SK-N-SH (cell line): ENCODE data around the gene NSMCE4A. TPM values are rescaled to one million over a fixed set of nuclear protein-coding genes. Genes with fewer than 3 reads are reported as not detected.

Experiments used
- CTCF ChIA-PET: fragments of 300-600, 350-600 bp; formaldehyde crosslinking; extraction: SDS; loops from one replicate; lab custom pipeline; 2021; lab: Yijun Ruan, JAX
- POLR2A ChIA-PET: fragments of 350-600 bp; sonication (Branson Sonifier 250); formaldehyde crosslinking; extraction: SDS; loops from one replicate; lab custom pipeline; 2020; ENCODE audit warnings: antibody characterized with exemption, inconsistent platforms; lab: Yijun Ruan, JAX
- DNase-seq: peaks from one replicate; pipeline ENCODE4 v3.0.0; 2012
- H2AFZ ChIP-seq: fragments of 200-600 bp; sonication (generic); 2 replicates; pipeline ENCODE4 v1.8.1; 2016; ENCODE audit warnings: antibody characterized with exemption, mild to moderate bottlenecking, low read depth
- H3F3A ChIP-seq: fragments of 200-600 bp; sonication (generic); replicated peaks from 2 replicates; pipeline ENCODE3; 2016; ENCODE audit warnings: antibody characterized with exemption, mild to moderate bottlenecking; ENCODE audit not compliant: insufficient read depth
- H3K27ac ChIP-seq, 2 experiments: fragments of 200-500 bp in 1 of 2; fragments of 200-600 bp in 1 of 2; sonication (Bioruptor generic) in 1 of 2; sonication (generic), shearing (Covaris generic) in 1 of 2; 2 replicates each; pipeline versions ENCODE4 v1.5.1 to v1.6.1; 2014 to 2016; ENCODE audit warnings: low read depth in 2 of 2, inconsistent platforms in 1 of 2, low read length in 1 of 2, mild to moderate bottlenecking in 1 of 2, mixed read lengths in 1 of 2
- H3K27me3 ChIP-seq: fragments of 200-600 bp; sonication (generic), shearing (Covaris generic); 2 replicates; pipeline ENCODE4 v1.6.1; 2016; ENCODE audit warnings: mixed run types; ENCODE audit not compliant: insufficient read depth
- H3K36me3 ChIP-seq, 2 experiments: fragments of 200-500 bp in 1 of 2; fragments of 200-600 bp in 1 of 2; sonication (Bioruptor generic) in 1 of 2; sonication (generic) in 1 of 2; replicated peaks in 1 of 2; 2 replicates each; pipeline versions ENCODE3 to v1.5.1; 2014 to 2016; ENCODE audit warnings: low read length in 1 of 2, mild to moderate bottlenecking in 1 of 2; ENCODE audit not compliant: insufficient read depth in 2 of 2, control insufficient read depth in 1 of 2
- H3K4me1 ChIP-seq, 2 experiments: fragments of 200-500 bp in 1 of 2; fragments of 200-600 bp in 1 of 2; sonication (Bioruptor generic) in 1 of 2; sonication (generic), shearing (Covaris generic) in 1 of 2; 2 replicates each; pipeline versions ENCODE4 v1.5.1 to v1.6.1; 2014 to 2016; ENCODE audit warnings: low read depth in 1 of 2, low read length in 1 of 2, mixed run types in 1 of 2; ENCODE audit not compliant: insufficient read depth in 2 of 2, control insufficient read depth in 1 of 2
- H3K4me2 ChIP-seq: fragments of 200-600 bp; sonication (generic), shearing (Covaris generic); 2 replicates; pipeline ENCODE4 v1.6.1; 2017; ENCODE audit warnings: mixed run types
- H3K4me3 ChIP-seq, 2 experiments: fragments of 200-500 bp in 1 of 2; fragments of 200-600 bp in 1 of 2; sonication (Bioruptor generic) in 1 of 2; sonication (generic), shearing (Covaris generic) in 1 of 2; 2 replicates each; pipeline versions ENCODE4 v1.5.1 to v1.8.1; 2014 to 2016; ENCODE audit warnings: low read depth in 2 of 2, inconsistent platforms in 1 of 2, low read length in 1 of 2, mild to moderate bottlenecking in 1 of 2, mixed read lengths in 1 of 2, moderate library complexity in 1 of 2
- H3K79me2 ChIP-seq: fragments of 200-600 bp; sonication (generic); 2 replicates; pipeline ENCODE4 v1.8.1; 2017; ENCODE audit warnings: mild to moderate bottlenecking; ENCODE audit not compliant: insufficient read depth
- H3K9ac ChIP-seq: fragments of 200-600 bp; sonication (generic); 2 replicates; pipeline ENCODE4 v1.6.1; 2017; ENCODE audit warnings: mixed run types
- H3K9me2 ChIP-seq: fragments of 200-600 bp; sonication (generic); 2 replicates; pipeline ENCODE4 v1.6.1; 2017; ENCODE audit warnings: mixed run types
- H3K9me3 ChIP-seq: fragments of 200-600 bp; sonication (generic); 2 replicates; pipeline ENCODE4 v1.6.1; 2017; ENCODE audit warnings: mixed run types, mild to moderate bottlenecking, moderate library complexity
- H4K20me1 ChIP-seq: fragments of 200-600 bp; sonication (generic); 2 replicates; pipeline ENCODE4 v1.6.1; 2017; ENCODE audit warnings: mild to moderate bottlenecking, mixed run types; ENCODE audit not compliant: insufficient read depth
- CHD2 ChIP-seq: fragments of 150-350 bp; IDR thresholded peaks from 2 replicates; pipeline ENCODE4 v1.6.1; 2018; ENCODE audit warnings: low read length; ENCODE audit not compliant: partially characterized antibody
- ELF1 ChIP-seq: IDR thresholded peaks from 2 replicates; pipeline ENCODE4 v1.4.0; 2012
- EP300 ChIP-seq, 2 experiments: IDR thresholded peaks; 2 replicates each; pipeline versions ENCODE4 v1.4.0 to v1.6.1; 2012; ENCODE audit warnings: borderline replicate concordance in 1 of 2, low read depth in 1 of 2, low read length in 1 of 2
- EZH2phosphoT487 ChIP-seq: fragments of 200-600 bp; sonication (generic); IDR thresholded peaks from 2 replicates; pipeline ENCODE4 v1.6.1; 2017; ENCODE audit warnings: low read depth, mixed run types, mild to moderate bottlenecking, antibody characterized with exemption, moderate library complexity, borderline replicate concordance
- FOXJ3 ChIP-seq: sonication (generic); formaldehyde crosslinking; IDR thresholded peaks from 2 replicates; pipeline ENCODE4 v1.5.1; 2020; ENCODE audit warnings: mild to moderate bottlenecking, missing genetic modification reagents
- FOXM1 ChIP-seq: IDR thresholded peaks from 2 replicates; pipeline ENCODE4 v1.4.0; 2012; ENCODE audit warnings: low read depth, mild to moderate bottlenecking
- IRF3 ChIP-seq: fragments of 150-350 bp; IDR thresholded peaks from 2 replicates; pipeline ENCODE4 v1.6.1; 2016; ENCODE audit warnings: mild to moderate bottlenecking, low read depth, low read length
- MAX ChIP-seq: IDR thresholded peaks from 2 replicates; pipeline ENCODE4 v1.4.0; 2012; ENCODE audit warnings: low read depth
- MEF2A ChIP-seq: IDR thresholded peaks from 2 replicates; pipeline ENCODE4 v1.4.0; 2012; ENCODE audit warnings: low read depth, borderline replicate concordance
- POLR2AphosphoS5 ChIP-seq: IDR thresholded peaks from 2 replicates; pipeline ENCODE4 v1.6.1; 2012; ENCODE audit warnings: low read depth, low read length
- REST ChIP-seq: IDR thresholded peaks from 2 replicates; pipeline ENCODE4 v1.6.1; 2012; ENCODE audit warnings: mild to moderate bottlenecking, low read depth, low read length, moderate library complexity
- SIN3A ChIP-seq: IDR thresholded peaks from 2 replicates; pipeline ENCODE4 v1.6.1; 2012; ENCODE audit warnings: low read depth, mild to moderate bottlenecking, low read length, moderate library complexity, borderline replicate concordance
- TEAD4 ChIP-seq: IDR thresholded peaks from 2 replicates; pipeline ENCODE4 v1.4.0; 2012; ENCODE audit warnings: mild to moderate bottlenecking, borderline replicate concordance; ENCODE audit not compliant: insufficient read depth
- USF2 ChIP-seq: fragments of 150-350 bp; IDR thresholded peaks from 2 replicates; pipeline ENCODE4 v1.6.1; 2017; ENCODE audit warnings: antibody characterized with exemption, low read length, low read depth, borderline replicate concordance
- YY1 ChIP-seq: IDR thresholded peaks from 2 replicates; pipeline ENCODE4 v1.4.0; 2012; ENCODE audit warnings: low read depth, mild to moderate bottlenecking
- WGBS: methylation state at CpG from one replicate; pipeline ENCODE4 v1.1.6; 2017; ENCODE audit warnings: low lambda C conversion rate; 5-methylcytosine and 5-hydroxymethylcytosine counted together
- polyA plus RNA-seq, 3 experiments: library from polyadenylated mRNA; depleted of rRNA; stranded (reverse); fragments of >200 nt; gene quantifications; 2 replicates each; pipeline ENCODE4 v1.2.3, GENCODE V29; 2012

NSMCE4A gene
- polyA plus RNA-seq, 1 of the 3 experiments (the other 2 are of a cell fraction), result 28.5 TPM

GRCh38 chr10:122021379-122021778 lies 46.4 kb upstream of the NSMCE4A start:
- no peaks in the 10 kb centered on the region for H3K36me3 ChIP-seq
- H2AFZ ChIP-seq, result no peak overlapping the region
- H3K4me2 ChIP-seq, result no peak overlapping the region
- DNase-seq, result no peak
- H3K27ac ChIP-seq, result no peak overlapping the region
- no peaks in the 10 kb centered on the region for H3F3A ChIP-seq
- CTCF ChIA-PET, result no interaction called here
- WGBS, result 53% methylated on average over 9 of the region's 9 CpGs
- H3K4me1 ChIP-seq, result peaks cover 0 to 6% of the 10 kb centered on the region in 2 experiments; a peak in 1 of 4 replicates
- H3K4me3 ChIP-seq, result no peak overlapping the region
- H4K20me1 ChIP-seq, result no peaks in the 10 kb centered on the region
- H3K79me2 ChIP-seq, result no peaks in the 10 kb centered on the region
- H3K9me3 ChIP-seq, result no peaks in the 10 kb centered on the region
- TF ChIP-seq TEAD4 (no peak), SIN3A (no peak), YY1 (no peak), MAX (no peak), EP300 (IDR thresholded peaks at IDR 0.05; ENCODE audit: borderline replicate concordance in 1 of 2, low read depth in 1 of 2, low read length in 1 of 2) (no peak), REST (no peak), MEF2A (no peak), IRF3 (no peak), ELF1 (no peak), POLR2AphosphoS5 (no peak), CHD2 (no peak), USF2 (no peak), FOXJ3 (CRISPR knock-in tag) (no peak), EZH2phosphoT487 (no peak), FOXM1 (no peak)
- no peaks in the 10 kb centered on the region for H3K9me2 ChIP-seq
- POLR2A ChIA-PET, result interaction anchor here (0.6 kb wide), 1 partner anchor 69 kb away, joined by 4 read pairs; no protein-coding TSS in a partner anchor
- H3K9ac ChIP-seq, result no peak overlapping the region
- no peaks in the 10 kb centered on the region; the same call in 1 of the 2 replicates for H3K27me3 ChIP-seq
